Brain microvascular endothelial cell (primary cell): ENCODE results near the gene TERT.
"Not testable (repeated sequence)": the region's sequence is repeated elsewhere in the genome, so short reads cannot be mapped to it uniquely, and the experiment has no call there.

ENCODE experiments used
- DNase-seq: peaks from one replicate; pipeline ENCODE4 v3.0.0-alpha.2; 2020
- H3K27ac ChIP-seq: fragments of 250-450 bp; sonication (Bioruptor Pico); 2 replicates; pipeline ENCODE4 v1.5.1; 2020; ENCODE audit warnings: mild to moderate bottlenecking, moderate library complexity
- H3K27me3 ChIP-seq: fragments of 250-450 bp; sonication (Bioruptor Pico); replicated peaks from 2 replicates; pipeline ENCODE4 v1.5.1; 2020; ENCODE audit warnings: mild to moderate bottlenecking
- H3K36me3 ChIP-seq: fragments of 250-450 bp; sonication (Bioruptor Pico); replicated peaks from 2 replicates; pipeline ENCODE4 v1.5.1; 2020; ENCODE audit warnings: mild to moderate bottlenecking
- H3K4me3 ChIP-seq: 2 replicates; pipeline ENCODE4 v1.5.1; 2011; ENCODE audit warnings: low read depth, mild to moderate bottlenecking, control low read depth, low read length, moderate library complexity
- CTCF ChIP-seq: IDR thresholded peaks from 2 replicates; pipeline ENCODE4 v1.5.1; 2011; ENCODE audit warnings: low read depth, mild to moderate bottlenecking, moderate library complexity, low read length, control low read depth, inconsistent platforms; ENCODE audit errors: missing control alignments
- in situ Hi-C: cut with HindIII; loops from 2 replicates; pipeline ENCODE4 v1.10.0; 2017; ENCODE audit warnings: low sequenced_read_pairs, low pct_ligation_motif_present

The TERT gene

DNA sequence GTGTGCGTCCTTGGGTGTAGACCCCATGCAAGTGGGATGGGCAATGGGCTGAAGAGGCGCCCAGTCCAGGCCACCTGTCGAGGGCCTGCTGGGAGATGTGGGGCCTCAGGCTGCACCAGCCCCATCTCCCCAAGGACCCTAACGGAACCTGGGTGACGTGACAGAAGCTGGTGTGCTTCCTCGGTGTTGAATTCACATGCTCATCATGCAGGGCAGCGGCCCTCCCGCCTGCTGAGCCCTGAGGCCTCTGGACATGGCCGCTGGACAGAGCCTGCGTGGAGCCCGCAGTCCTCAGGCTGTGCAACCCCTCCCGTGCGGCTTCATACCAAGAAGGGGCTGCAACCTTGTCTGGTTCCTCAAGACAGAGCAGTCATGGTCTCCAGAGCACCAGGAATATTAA lies 26.8 kb downstream of the TERT start:
- TF ChIP-seq CTCF = no peak
- in situ Hi-C loops = no loop called here
- no peak overlapping the region for H3K4me3 ChIP-seq
- H3K36me3 ChIP-seq = no peaks in the 10 kb centered on the region
- no peak overlapping the region for H3K27ac ChIP-seq
- no peaks in the 10 kb centered on the region for H3K27me3 ChIP-seq
- no peak for DNase-seq

DNA sequence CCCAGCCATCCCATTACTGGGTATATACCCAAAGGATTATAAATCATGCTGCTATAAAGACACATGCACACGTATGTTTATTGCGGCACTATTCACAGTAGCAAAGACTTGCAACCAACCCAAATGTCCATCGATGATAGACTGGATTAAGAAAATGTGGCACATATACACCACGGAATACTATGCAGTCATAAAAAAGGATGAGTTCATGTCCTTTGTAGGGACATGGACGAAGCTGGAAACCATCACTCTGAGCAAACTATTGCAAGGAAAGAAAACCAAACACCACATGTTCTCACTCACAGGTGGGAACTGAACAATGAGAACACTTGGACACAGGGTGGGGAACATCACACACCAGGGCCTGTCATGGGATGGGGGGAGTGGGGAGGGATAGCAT lies 27.4 kb downstream of the TERT start:
- H3K4me3 ChIP-seq, DNase-seq, in situ Hi-C loops, H3K27ac ChIP-seq, H3K36me3 ChIP-seq, H3K27me3 ChIP-seq: not testable (repeated sequence)

GRCh38 chr5:1266791-1267190 lies 28.1 kb downstream of the TERT start:
- DNase-seq = no peak
- in situ Hi-C loops = no loop called here
- TF ChIP-seq CTCF = no peak

GRCh38 chr5:1265461-1266455 lies 29.1 kb downstream of the TERT start:
- DNase-seq = no peak
- H3K4me3 ChIP-seq = no peak overlapping the region
- H3K27me3 ChIP-seq = no peaks in the 10 kb centered on the region
- in situ Hi-C loops = no loop called here
- TF ChIP-seq CTCF = no peak
- no peaks in the 10 kb centered on the region for H3K36me3 ChIP-seq
- no peak overlapping the region for H3K27ac ChIP-seq

More at GRCh38 chr5:1266791-1267190, 28.1 kb downstream of the TERT start:
- H3K27ac ChIP-seq = no peak overlapping the region
- no peaks in the 10 kb centered on the region for H3K27me3 ChIP-seq
- no peaks in the 10 kb centered on the region for H3K36me3 ChIP-seq
- no peak overlapping the region for H3K4me3 ChIP-seq

- in situ Hi-C loops = no loop called here
- H3K27me3 ChIP-seq = no peaks in the 10 kb centered on the region
- H3K36me3 ChIP-seq = no peaks in the 10 kb centered on the region
- no peak for TF ChIP-seq CTCF
- H3K27ac ChIP-seq = no peak overlapping the region
- no peak for DNase-seq
- H3K4me3 ChIP-seq = no peak overlapping the region
Observed at GRCh38 chr5:1265026-1265425, 29.8 kb downstream of the TERT start.

DNA sequence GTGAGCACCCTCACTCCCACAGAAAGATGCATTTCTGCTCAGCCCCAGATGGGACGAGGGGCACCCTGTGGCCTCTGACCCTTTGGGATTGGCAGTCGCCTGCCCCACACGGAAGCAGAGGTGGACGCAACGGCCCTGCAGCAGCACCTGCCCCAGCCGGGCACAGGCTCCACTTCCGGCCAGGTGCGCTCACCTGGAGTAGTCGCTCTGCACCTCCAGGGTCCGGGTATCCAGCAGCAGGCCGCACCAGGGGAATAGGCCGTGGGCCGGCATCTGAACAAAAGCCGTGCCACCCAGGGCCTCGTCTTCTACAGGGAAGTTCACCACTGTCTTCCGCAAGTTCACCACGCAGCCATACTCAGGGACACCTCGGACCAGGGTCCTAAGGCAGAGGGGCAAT lies 30.7 kb downstream of the TERT start:
- Histone ChIP-seq H3K27ac (no peak overlapping the region), H3K36me3 (no peaks in the 10 kb centered on the region), H3K4me3 (no peak overlapping the region), H3K27me3 (no peaks in the 10 kb centered on the region)
- in situ Hi-C loops = no loop called here
- TF ChIP-seq CTCF = no peak
- no peak for DNase-seq
